PC-3 (cell line): ENCODE results near the gene EDA2R. TPM values are rescaled to one million over a fixed set of nuclear protein-coding genes. Genes with fewer than 3 reads are reported as not detected.

Experiments
- ATAC-seq: fragments of 200-7000 bp; cut with Tn5 transposase; 2 replicates; pipeline ENCODE4 v1.9.1; 2020; ENCODE audit warnings: mild to moderate bottlenecking, moderate library complexity
- BruUV-seq: library from RNA; stranded (reverse); fragments of 400-500 nt; replicated peaks from 2 replicates; lab custom pipeline; 2021; lab: Mats Ljungman, UMichigan
- CTCF ChIA-PET: fragments of 300-600 bp; sonication (Branson Sonifier 250); formaldehyde crosslinking; loops from one replicate; lab custom pipeline; 2022; ENCODE audit warnings: antibody characterized with exemption; lab: Charles Lee
- POLR2A ChIA-PET: fragments of 300-600 bp; sonication (Branson Sonifier 250); formaldehyde crosslinking; loops from one replicate; lab custom pipeline; 2022; ENCODE audit warnings: antibody characterized with exemption; ENCODE audit not compliant: unreplicated experiment; lab: Charles Lee
- DNase-seq: peaks from one replicate; pipeline ENCODE4 v3.0.0-alpha.2; 2015
- H2AFZ ChIP-seq: fragments of 300-600 bp; sonication (generic); 2 replicates; pipeline ENCODE4 v1.6.0; 2016; ENCODE audit warnings: antibody characterized with exemption, low read length
- H3F3A ChIP-seq: fragments of 300-600 bp; sonication (generic); one replicate; pipeline ENCODE4 v1.6.0; 2017; ENCODE audit warnings: antibody characterized with exemption, low read length, control low read depth, mild to moderate bottlenecking; ENCODE audit not compliant: unreplicated experiment
- H3K27ac ChIP-seq: fragments of 300-600 bp; sonication (generic); 2 replicates; pipeline ENCODE4 v1.5.1; 2016; ENCODE audit warnings: mild to moderate bottlenecking, low read length
- H3K27me3 ChIP-seq: fragments of 300-600 bp; sonication (generic); 2 replicates; pipeline ENCODE4 v1.6.1; 2016; ENCODE audit warnings: low read length, mixed read lengths
- H3K36me3 ChIP-seq: fragments of 300-600 bp; sonication (generic); 2 replicates; pipeline ENCODE4 v1.6.1; 2016; ENCODE audit warnings: low read depth, mixed run types, low read length, mixed read lengths
- H3K4me1 ChIP-seq: fragments of 300-600 bp; sonication (generic); 2 replicates; pipeline ENCODE4 v1.5.1; 2016; ENCODE audit warnings: low read length; ENCODE audit not compliant: insufficient read depth
- H3K4me2 ChIP-seq: fragments of 300-600 bp; sonication (generic); 2 replicates; pipeline ENCODE4 v1.6.0; 2016; ENCODE audit warnings: low read length
- H3K4me3 ChIP-seq: fragments of 300-600 bp; sonication (generic); 2 replicates; pipeline ENCODE4 v1.5.1; 2016; ENCODE audit warnings: mild to moderate bottlenecking, low read length, mixed read lengths
- H3K79me2 ChIP-seq: fragments of 300-600 bp; sonication (generic); 2 replicates; pipeline ENCODE4 v1.6.1; 2017; ENCODE audit warnings: low read length, mixed read lengths
- H3K9ac ChIP-seq: fragments of 300-600 bp; sonication (generic); 2 replicates; pipeline ENCODE4 v1.6.0; 2016; ENCODE audit warnings: mild to moderate bottlenecking, low read length
- H3K9me2 ChIP-seq: fragments of 300-600 bp; sonication (generic); replicated peaks from 2 replicates; pipeline ENCODE4 v1.6.1; 2016; ENCODE audit warnings: mixed run types, low read length, mixed read lengths
- H3K9me3 ChIP-seq: fragments of 300-600 bp; sonication (generic); 2 replicates; pipeline ENCODE4 v1.6.1; 2016; ENCODE audit warnings: low read length, mixed read lengths
- H4K20me1 ChIP-seq: fragments of 300-600 bp; sonication (generic); 2 replicates; pipeline ENCODE4 v1.6.1; 2016; ENCODE audit warnings: low read length, mixed read lengths
- CTCF ChIP-seq: fragments of 300-600 bp; sonication (generic); conservative IDR thresholded peaks from 2 replicates; pipeline ENCODE4 v1.5.1; 2017; ENCODE audit warnings: antibody characterized with exemption, low read depth, mild to moderate bottlenecking, low read length
- EZH2 ChIP-seq: fragments of 300-600 bp; sonication (generic); IDR thresholded peaks from one replicate; pipeline ENCODE4 v1.6.1; 2017; ENCODE audit warnings: antibody characterized with exemption, mild to moderate bottlenecking, low read length; ENCODE audit not compliant: unreplicated experiment
- EZH2phosphoT487 ChIP-seq: fragments of 300-600 bp; sonication (generic); IDR thresholded peaks from 2 replicates; pipeline ENCODE4 v1.6.1; 2018; ENCODE audit warnings: mild to moderate bottlenecking, antibody characterized with exemption, low read length, borderline replicate concordance
- intact Hi-C: fragments of 100-400 bp; cut with micrococcal nuclease; formaldehyde crosslinking; loops from 2 replicates; pipeline ENCODE4 v1.9.0; 2023
- total RNA-seq: library from RNA; depleted of rRNA; stranded (reverse); fragments of >200 nt; gene quantifications from 2 replicates; pipeline ENCODE4 v1.2.3, GENCODE V29; 2014

The EDA2R gene
- total RNA-seq, 1 experiment from 2014 or later = not detected

DNA sequence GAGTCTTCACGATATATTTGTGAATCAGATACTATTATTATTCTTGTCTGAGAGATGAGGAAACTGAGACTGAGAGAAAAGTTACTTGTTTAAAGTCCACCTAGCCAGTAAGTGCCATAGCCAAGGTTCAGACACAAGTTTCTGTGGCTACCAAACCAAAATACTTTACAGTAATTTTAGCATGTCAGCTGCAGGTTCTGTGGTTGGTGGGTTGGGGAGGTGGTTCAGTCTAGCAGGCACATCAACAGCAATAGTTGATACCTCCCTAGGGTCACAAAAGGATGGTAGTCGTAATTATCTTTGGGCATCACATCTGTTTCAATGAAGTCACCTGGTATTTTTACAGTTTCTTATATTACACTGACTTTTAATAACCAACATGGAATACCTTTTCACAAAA, 35.6 kb upstream of the EDA2R start:
- Histone ChIP-seq H3K9me3 (no peaks in the 10 kb centered on the region), H3K79me2 (no peaks in the 10 kb centered on the region), H4K20me1 (no peaks in the 10 kb centered on the region), H3K9me2 (no peaks in the 10 kb centered on the region), H2AFZ (no peak overlapping the region), H3K4me3 (no peak overlapping the region), H3K9ac (no peak overlapping the region), H3K27ac (no peak overlapping the region), H3K27me3 (no peaks in the 10 kb centered on the region), H3K36me3 (no peaks in the 10 kb centered on the region), H3K4me2 (no peak overlapping the region), H3F3A (no peaks in the 10 kb centered on the region), H3K4me1 (no peaks in the 10 kb centered on the region)
- ChIA-PET POLR2A (no interaction called here), CTCF (no interaction called here)
- intact Hi-C loops = no loop called here
- DNase-seq (no peak), ATAC-seq (no peak)
- no TSS peak for BruUV-seq
- TF ChIP-seq CTCF = no peak
- TF ChIP-seq EZH2 = no peak
- TF ChIP-seq EZH2phosphoT487 = no peak

- H3F3A ChIP-seq = no peaks in the 10 kb centered on the region
- CTCF ChIA-PET = no interaction called here
- no TSS peak for BruUV-seq
- H3K4me3 ChIP-seq = no peak overlapping the region
- intact Hi-C loops = no loop called here
- H3K9ac ChIP-seq = no peak overlapping the region
- DNase-seq = no peak
- TF ChIP-seq EZH2 (no peak), EZH2phosphoT487 (no peak), CTCF (no peak)
- no peak for ATAC-seq
- no peak overlapping the region for H2AFZ ChIP-seq
- no peaks in the 10 kb centered on the region for H4K20me1 ChIP-seq
- no peaks in the 10 kb centered on the region for H3K4me1 ChIP-seq
- H3K9me2 ChIP-seq = no peaks in the 10 kb centered on the region
- H3K27me3 ChIP-seq = no peaks in the 10 kb centered on the region
- no peak overlapping the region for H3K4me2 ChIP-seq
- no peaks in the 10 kb centered on the region for H3K79me2 ChIP-seq
- no peaks in the 10 kb centered on the region for H3K9me3 ChIP-seq
- no peak overlapping the region for H3K27ac ChIP-seq
- no peaks in the 10 kb centered on the region for H3K36me3 ChIP-seq
- POLR2A ChIA-PET = no interaction called here
Measured at GRCh38 chrX:66672106-66672505, 33.2 kb upstream of the EDA2R start.

GRCh38 chrX:66654411-66654810, 15.5 kb upstream of the EDA2R start:
- BruUV-seq = no TSS peak
- Histone ChIP-seq H4K20me1 (no peaks in the 10 kb centered on the region), H3K9me3 (no peaks in the 10 kb centered on the region), H3K9me2 (no peaks in the 10 kb centered on the region), H3K9ac (no peak overlapping the region), H3K79me2 (no peaks in the 10 kb centered on the region), H3K4me1 (no peaks in the 10 kb centered on the region), H3K36me3 (no peaks in the 10 kb centered on the region), H3K4me2 (no peak overlapping the region), H3K27me3 (no peaks in the 10 kb centered on the region), H2AFZ (no peak overlapping the region), H3K27ac (no peak overlapping the region), H3K4me3 (no peak overlapping the region), H3F3A (no peaks in the 10 kb centered on the region)
- ChIA-PET POLR2A (no interaction called here), CTCF (no interaction called here)
- intact Hi-C loops = no loop called here
- no peak for DNase-seq
- TF ChIP-seq CTCF (no peak), EZH2phosphoT487 (no peak), EZH2 (no peak)
- no peak for ATAC-seq
